HL-60 (cell line): ENCODE data around the gene CTNNA2.

Experiments used
- DNase-seq, 2 experiments: peaks; one replicate each; pipeline ENCODE4 v3.0.0-alpha.2; 2010 to 2020; ENCODE audit warnings: low read depth in 1 of 2, low spot score in 1 of 2
- H3K27ac ChIP-seq: fragments of 250-450 bp; sonication (Bioruptor Pico); replicated peaks from 2 replicates; pipeline ENCODE4 v1.5.1; 2020; ENCODE audit warnings: mild to moderate bottlenecking, moderate library complexity
- H3K27me3 ChIP-seq: fragments of 250-450 bp; sonication (Bioruptor Pico); 2 replicates; pipeline ENCODE4 v1.5.1; 2021; ENCODE audit warnings: mild to moderate bottlenecking, moderate library complexity; ENCODE audit not compliant: insufficient read depth, poor library complexity, severe bottlenecking
- H3K4me3 ChIP-seq: replicated peaks from 2 replicates; pipeline ENCODE4 v1.5.1; 2011; ENCODE audit warnings: mild to moderate bottlenecking, control low read depth, low read length; ENCODE audit not compliant: insufficient read depth
- GABPA ChIP-seq: IDR thresholded peaks from 2 replicates; pipeline ENCODE4 v1.6.1; 2012; ENCODE audit warnings: low read depth
- POLR2AphosphoS5 ChIP-seq: IDR thresholded peaks from 2 replicates; pipeline ENCODE4 v1.6.1; 2012; ENCODE audit warnings: low read depth
- SPI1 ChIP-seq: IDR thresholded peaks from 2 replicates; pipeline ENCODE4 v1.6.1; 2012; ENCODE audit warnings: low read depth, mild to moderate bottlenecking, borderline replicate concordance
- TF ChIP-seq, protein P1 (sequence below): IDR thresholded peaks from 2 replicates; pipeline ENCODE4 v1.6.1; 2012; ENCODE audit warnings: low read depth; ENCODE audit not compliant: insufficient replicate concordance
- TF ChIP-seq, protein P2 (sequence below): IDR thresholded peaks from one replicate; pipeline ENCODE4 v1.5.1; 2011; ENCODE audit warnings: low read length, control low read depth, inconsistent platforms; ENCODE audit not compliant: insufficient read depth

CTNNA2 gene

DNA sequence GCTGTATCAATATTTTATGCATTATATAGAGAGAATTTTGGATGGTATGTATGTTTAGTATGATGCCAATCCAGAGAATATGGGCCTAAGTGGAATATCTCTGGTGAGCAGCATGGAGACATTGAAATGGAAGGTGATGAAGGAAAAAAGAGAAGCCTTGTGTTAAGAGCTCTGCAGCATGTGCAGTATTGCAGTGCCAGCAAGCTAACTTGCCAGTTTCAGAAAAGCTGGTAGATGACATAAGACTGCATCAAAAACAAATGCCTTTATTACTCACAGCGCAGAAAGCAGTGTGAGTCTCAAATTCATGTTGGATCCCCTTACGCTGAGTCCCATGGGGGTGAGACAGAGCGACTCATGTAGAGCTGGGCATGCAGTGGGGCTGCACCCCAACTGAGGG is 280.2 kb downstream of the CTNNA2 start:
- Histone ChIP-seq H3K27ac (no peak overlapping the region), H3K27me3 (no peaks in the 10 kb centered on the region), H3K4me3 (no peak overlapping the region)
- no peak for DNase-seq
- TF ChIP-seq GABPA (no peak), SPI1 (no peak), POLR2AphosphoS5 (no peak)
- TF ChIP-seq, protein P1, sequence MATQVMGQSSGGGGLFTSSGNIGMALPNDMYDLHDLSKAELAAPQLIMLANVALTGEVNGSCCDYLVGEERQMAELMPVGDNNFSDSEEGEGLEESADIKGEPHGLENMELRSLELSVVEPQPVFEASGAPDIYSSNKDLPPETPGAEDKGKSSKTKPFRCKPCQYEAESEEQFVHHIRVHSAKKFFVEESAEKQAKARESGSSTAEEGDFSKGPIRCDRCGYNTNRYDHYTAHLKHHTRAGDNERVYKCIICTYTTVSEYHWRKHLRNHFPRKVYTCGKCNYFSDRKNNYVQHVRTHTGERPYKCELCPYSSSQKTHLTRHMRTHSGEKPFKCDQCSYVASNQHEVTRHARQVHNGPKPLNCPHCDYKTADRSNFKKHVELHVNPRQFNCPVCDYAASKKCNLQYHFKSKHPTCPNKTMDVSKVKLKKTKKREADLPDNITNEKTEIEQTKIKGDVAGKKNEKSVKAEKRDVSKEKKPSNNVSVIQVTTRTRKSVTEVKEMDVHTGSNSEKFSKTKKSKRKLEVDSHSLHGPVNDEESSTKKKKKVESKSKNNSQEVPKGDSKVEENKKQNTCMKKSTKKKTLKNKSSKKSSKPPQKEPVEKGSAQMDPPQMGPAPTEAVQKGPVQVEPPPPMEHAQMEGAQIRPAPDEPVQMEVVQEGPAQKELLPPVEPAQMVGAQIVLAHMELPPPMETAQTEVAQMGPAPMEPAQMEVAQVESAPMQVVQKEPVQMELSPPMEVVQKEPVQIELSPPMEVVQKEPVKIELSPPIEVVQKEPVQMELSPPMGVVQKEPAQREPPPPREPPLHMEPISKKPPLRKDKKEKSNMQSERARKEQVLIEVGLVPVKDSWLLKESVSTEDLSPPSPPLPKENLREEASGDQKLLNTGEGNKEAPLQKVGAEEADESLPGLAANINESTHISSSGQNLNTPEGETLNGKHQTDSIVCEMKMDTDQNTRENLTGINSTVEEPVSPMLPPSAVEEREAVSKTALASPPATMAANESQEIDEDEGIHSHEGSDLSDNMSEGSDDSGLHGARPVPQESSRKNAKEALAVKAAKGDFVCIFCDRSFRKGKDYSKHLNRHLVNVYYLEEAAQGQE = no peak
- TF ChIP-seq, protein P2, sequence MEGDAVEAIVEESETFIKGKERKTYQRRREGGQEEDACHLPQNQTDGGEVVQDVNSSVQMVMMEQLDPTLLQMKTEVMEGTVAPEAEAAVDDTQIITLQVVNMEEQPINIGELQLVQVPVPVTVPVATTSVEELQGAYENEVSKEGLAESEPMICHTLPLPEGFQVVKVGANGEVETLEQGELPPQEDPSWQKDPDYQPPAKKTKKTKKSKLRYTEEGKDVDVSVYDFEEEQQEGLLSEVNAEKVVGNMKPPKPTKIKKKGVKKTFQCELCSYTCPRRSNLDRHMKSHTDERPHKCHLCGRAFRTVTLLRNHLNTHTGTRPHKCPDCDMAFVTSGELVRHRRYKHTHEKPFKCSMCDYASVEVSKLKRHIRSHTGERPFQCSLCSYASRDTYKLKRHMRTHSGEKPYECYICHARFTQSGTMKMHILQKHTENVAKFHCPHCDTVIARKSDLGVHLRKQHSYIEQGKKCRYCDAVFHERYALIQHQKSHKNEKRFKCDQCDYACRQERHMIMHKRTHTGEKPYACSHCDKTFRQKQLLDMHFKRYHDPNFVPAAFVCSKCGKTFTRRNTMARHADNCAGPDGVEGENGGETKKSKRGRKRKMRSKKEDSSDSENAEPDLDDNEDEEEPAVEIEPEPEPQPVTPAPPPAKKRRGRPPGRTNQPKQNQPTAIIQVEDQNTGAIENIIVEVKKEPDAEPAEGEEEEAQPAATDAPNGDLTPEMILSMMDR = no peak

DNA sequence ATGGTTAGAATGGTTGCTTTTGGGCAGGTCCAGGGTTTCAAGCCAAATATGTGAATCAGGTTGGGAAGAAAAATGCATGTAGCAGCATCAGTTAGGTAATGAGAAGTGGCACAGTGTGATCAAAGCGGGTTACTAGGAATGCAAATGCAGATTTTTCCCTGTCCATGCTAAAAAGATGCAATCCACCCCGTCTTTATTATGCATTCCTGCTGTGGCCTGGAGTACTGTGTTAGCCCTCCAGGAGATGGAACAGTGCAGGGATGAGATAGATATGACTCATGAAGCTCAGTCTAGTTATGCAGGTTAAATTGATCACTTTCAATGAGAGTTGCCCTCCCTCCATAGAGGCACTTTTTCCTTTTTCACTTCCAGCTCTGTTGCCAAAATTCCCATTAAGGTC is 283.8 kb downstream of the CTNNA2 start:
- Histone ChIP-seq H3K27ac (no peak overlapping the region), H3K27me3 (no peaks in the 10 kb centered on the region), H3K4me3 (no peak overlapping the region)
- no peak for TF ChIP-seq POLR2AphosphoS5
- TF ChIP-seq GABPA = no peak
- no peak for TF ChIP-seq SPI1
- TF ChIP-seq, protein P1 = no peak
- no peak for DNase-seq

DNA sequence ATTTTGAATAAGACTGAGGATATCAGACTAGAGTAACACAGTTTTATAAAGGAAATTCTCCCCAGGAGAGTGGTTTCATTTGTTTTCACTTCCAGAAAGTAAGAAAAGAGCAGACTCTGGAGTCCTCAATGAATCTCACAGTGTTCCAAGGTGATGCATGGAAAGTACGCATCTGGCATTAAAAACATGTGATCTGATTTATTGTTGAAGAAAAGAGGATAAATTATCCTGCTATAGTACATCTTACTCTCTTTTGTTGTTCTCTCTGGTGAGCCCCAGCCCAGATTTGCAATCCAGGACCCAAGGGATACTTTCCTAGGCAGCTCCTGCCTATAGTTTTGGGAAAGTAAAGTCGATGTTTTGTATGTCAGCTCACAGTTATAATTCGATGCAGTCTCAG is 285.9 kb downstream of the CTNNA2 start:
- Histone ChIP-seq H3K27ac (no peak overlapping the region), H3K4me3 (no peak overlapping the region), H3K27me3 (no peaks in the 10 kb centered on the region)
- TF ChIP-seq, protein P1 = no peak
- no peak for TF ChIP-seq POLR2AphosphoS5
- TF ChIP-seq SPI1 = no peak
- TF ChIP-seq, protein P2 = no peak
- DNase-seq = no peak

DNA sequence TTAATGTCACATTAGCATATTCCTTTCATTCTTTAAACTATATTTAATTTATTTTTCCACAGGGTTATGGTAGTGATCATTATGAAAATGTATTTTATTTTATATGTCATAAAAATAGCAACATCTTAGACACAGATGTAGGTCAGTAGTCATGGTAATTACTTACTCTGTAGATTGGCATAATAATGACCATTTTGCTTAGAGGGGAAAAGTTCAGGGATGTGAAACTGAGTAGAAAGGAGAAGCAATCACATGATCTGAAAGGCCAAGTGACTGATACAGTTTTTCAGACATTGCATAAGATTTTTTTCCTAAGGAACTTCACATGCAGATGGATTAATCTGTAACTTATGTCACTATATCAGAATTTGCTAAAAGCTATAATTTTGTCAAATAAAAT is 286.9 kb downstream of the CTNNA2 start:
- Histone ChIP-seq H3K27me3 (no peaks in the 10 kb centered on the region), H3K27ac (no peak overlapping the region), H3K4me3 (no peak overlapping the region)
- DNase-seq = peak in 1 of 2 experiments; percentile 37
- TF ChIP-seq, protein P2 = no peak
- TF ChIP-seq GABPA (no peak), POLR2AphosphoS5 (no peak), SPI1 (no peak)
- TF ChIP-seq, protein P1 = no peak
